DOHH2 (cell line): Measurements from ENCODE around the gene SETDB1.

Experiments used
- CTCF ChIP-seq: fragments of 200-600 bp; sonication (generic); IDR thresholded peaks from one replicate; pipeline ENCODE4 v1.5.1; 2014; ENCODE audit warnings: antibody characterized with exemption, mild to moderate bottlenecking, low read depth, low read length; ENCODE audit not compliant: poor library complexity, severe bottlenecking
- EZH2phosphoT487 ChIP-seq: fragments of 200-600 bp; sonication (generic); IDR thresholded peaks from 2 replicates; pipeline ENCODE4 v1.6.1; 2017; ENCODE audit warnings: borderline replicate concordance, mild to moderate bottlenecking, antibody characterized with exemption, low read length, moderate library complexity, mixed read lengths

GRCh38 chr1:150931773-150932172 is 5.6 kb downstream of the SETDB1 start:
- no peak for TF ChIP-seq CTCF
- TF ChIP-seq EZH2phosphoT487 = no peak
